Left lung (tissue), 10 donors: Measurements from ENCODE around the gene PLAC9. TPM values are rescaled to one million over a fixed set of nuclear protein-coding genes. Genes with fewer than 3 reads are reported as not detected.

ENCODE experiments used
- ATAC-seq: fragments of 200-7000 bp; cut with Tn5 transposase; one replicate; pipeline ENCODE4 v1.9.1; 2020; ENCODE audit warnings: moderate library complexity
- DNase-seq, 4 donors: peaks; one replicate each; pipeline ENCODE4 v3.0.0-alpha.2; 2013 to 2020
- H3K27ac ChIP-seq, 2 donors: fragments of 200-600 bp; sonication (generic) in 1 of 2; one replicate each; pipeline versions ENCODE4 v1.5.0 to v1.8.0; 2020 to 2021
- H3K27me3 ChIP-seq, 2 donors: fragments of 200-600 bp; sonication (generic) in 1 of 2; one replicate each; pipeline versions ENCODE4 v1.5.0 to v1.8.0; 2020 to 2021
- H3K36me3 ChIP-seq, 2 donors: fragments of 200-600 bp; sonication (generic) in 1 of 2; one replicate each; pipeline versions ENCODE4 v1.5.0 to v1.8.0; 2020 to 2021
- H3K4me1 ChIP-seq, 2 donors: fragments of 200-600 bp; one replicate each; pipeline ENCODE4 v1.8.0; 2021
- H3K4me3 ChIP-seq, 2 donors: fragments of 200-600 bp; sonication (generic) in 1 of 2; one replicate each; pipeline versions ENCODE4 v1.5.0 to v1.8.0; 2020 to 2021; ENCODE audit warnings: mild to moderate bottlenecking in 1 of 2
- H3K9me3 ChIP-seq, 2 donors: fragments of 200-600 bp; sonication (generic) in 1 of 2; one replicate each; pipeline versions ENCODE4 v1.5.0 to v1.8.0; 2020 to 2021
- CTCF ChIP-seq, 2 donors: fragments of 200-600 bp; sonication (generic) in 1 of 2; IDR thresholded peaks; one replicate each; pipeline versions ENCODE4 v1.5.0 to v1.8.0; 2021; ENCODE audit warnings: antibody characterized with exemption in 2 of 2
- intact Hi-C, 2 donors: fragments of 100-400 bp; cut with DNase I; formaldehyde crosslinking; loops; one replicate each; pipeline versions ENCODE4 v1.11.2 to v1.14.2; 2022
- polyA plus RNA-seq, 6 donors: library from polyadenylated mRNA; unstranded; fragments of 120-200 nt; gene quantifications; one replicate each; pipeline ENCODE4 v1.2.1, GENCODE V29; 2013; ENCODE audit not compliant: insufficient read length in 6 of 6
- total RNA-seq, 2 donors: library from RNA; stranded (reverse); fragmentation: NEBNext Ultra II Directional; extraction: Animal tissue kit (Norgen Biotek cat#: 25700); gene quantifications; one replicate each; pipeline ENCODE4 v1.2.1, GENCODE V29; 2021
- donor health status: DM: no; HTN: yes; CAD: no.
- donor health status: DM: no; HTN: no; CAD: no.

PLAC9 gene
- total and polyA plus RNA-seq, 8 donors, result 35.0 to 72.4 (median 50.6) TPM

GRCh38 chr10:80155696-80156215 lies 23.2 kb downstream of the PLAC9 start:
- ATAC-seq, result no peak
- no peak for TF ChIP-seq CTCF (IDR thresholded peaks at IDR 0.05)
- H3K4me3 ChIP-seq, result no peak overlapping the region
- intact Hi-C loops, result no loop called here
- no peaks in the 10 kb centered on the region for H3K9me3 ChIP-seq
- H3K4me1 ChIP-seq, result peaks cover 14 to 31% of the 10 kb centered on the region in 2 donors
- DNase-seq, result no peak
- peaks cover 0 to 100% of the 10 kb centered on the region in 2 donors for H3K36me3 ChIP-seq
- H3K27ac ChIP-seq, result peak overlapping the region in 1 of 2 donors; percentile 83
- H3K27me3 ChIP-seq, result no peaks in the 10 kb centered on the region

GRCh38 chr10:80156216-80156615 lies 23.7 kb downstream of the PLAC9 start:
- peak overlapping the region in 1 of 2 donors; percentile 83 for H3K27ac ChIP-seq
- peaks cover 14 to 31% of the 10 kb centered on the region in 2 donors for H3K4me1 ChIP-seq
- intact Hi-C loops, result no loop called here
- peaks cover 0 to 100% of the 10 kb centered on the region in 2 donors for H3K36me3 ChIP-seq
- no peak overlapping the region for H3K4me3 ChIP-seq
- no peaks in the 10 kb centered on the region for H3K27me3 ChIP-seq
- H3K9me3 ChIP-seq, result no peaks in the 10 kb centered on the region
- no peak for ATAC-seq
- no peak for TF ChIP-seq CTCF (IDR thresholded peaks at IDR 0.05)
- no peak for DNase-seq

GRCh38 chr10:80157561-80157960 lies 25.0 kb downstream of the PLAC9 start:
- no peaks in the 10 kb centered on the region for H3K27me3 ChIP-seq
- no peak for ATAC-seq
- no peaks in the 10 kb centered on the region for H3K9me3 ChIP-seq
- peaks cover 0 to 100% of the 10 kb centered on the region in 2 donors for H3K36me3 ChIP-seq
- no peak for DNase-seq
- peak overlapping the region; percentile 24 to 85 for H3K27ac ChIP-seq
- no peak overlapping the region for H3K4me3 ChIP-seq
- peaks cover 14 to 31% of the 10 kb centered on the region in 2 donors for H3K4me1 ChIP-seq
- TF ChIP-seq CTCF (IDR thresholded peaks at IDR 0.05), result no peak
- intact Hi-C loops, result no loop called here

- TF ChIP-seq CTCF (IDR thresholded peaks at IDR 0.05), result no peak
- DNase-seq (no peak), ATAC-seq (peak; percentile 7)
- Histone ChIP-seq H3K4me1 (peaks cover 14 to 31% of the 10 kb centered on the region in 2 donors), H3K27ac (peak overlapping the region; percentile 24 to 85), H3K36me3 (peaks cover 2 to 100% of the 10 kb centered on the region in 2 donors), H3K27me3 (no peaks in the 10 kb centered on the region), H3K4me3 (no peak overlapping the region), H3K9me3 (no peaks in the 10 kb centered on the region)
- intact Hi-C loops, result no loop called here
Observed at GRCh38 chr10:80158126-80158525, 25.6 kb downstream of the PLAC9 start.

- ATAC-seq (peak; percentile 80), DNase-seq (peak in 3 of 4 donors; percentile 28 to 85 (median 75))
- H3K4me3 ChIP-seq, result no peak overlapping the region
- H3K36me3 ChIP-seq, result peaks cover 5 to 100% of the 10 kb centered on the region in 2 donors
- peak overlapping the region; percentile 24 to 85 for H3K27ac ChIP-seq
- peaks cover 14 to 35% of the 10 kb centered on the region in 2 donors for H3K4me1 ChIP-seq
- TF ChIP-seq CTCF (IDR thresholded peaks at IDR 0.05), result no peak
- no peaks in the 10 kb centered on the region for H3K27me3 ChIP-seq
- H3K9me3 ChIP-seq, result no peaks in the 10 kb centered on the region
- intact Hi-C loops, result no loop called here
Observed at GRCh38 chr10:80158598-80159127, 26.1 kb downstream of the PLAC9 start.
